ENCODE results near the gene MDGA2.

Gene MDGA2

DNA sequence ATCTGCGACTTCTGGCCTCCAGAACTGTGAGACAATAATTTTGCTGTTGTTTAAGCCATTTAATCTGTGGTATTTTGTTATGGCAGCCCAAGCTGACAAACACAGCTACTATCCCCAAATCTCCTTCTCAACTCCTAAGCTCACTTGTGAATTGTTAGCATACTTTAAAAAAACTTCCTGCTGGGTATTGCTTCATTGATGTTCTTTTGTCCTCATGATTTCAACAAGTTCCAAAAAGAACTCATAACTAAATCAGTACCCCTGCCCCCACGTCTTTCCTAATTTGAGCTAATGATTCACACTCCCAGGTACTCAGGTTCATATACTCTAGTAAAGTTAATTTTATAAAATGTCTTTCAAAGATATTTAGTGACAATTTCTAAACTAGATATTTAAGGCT is 125.5 kb downstream of the MDGA2 start:
- no peak overlapping the region for H3K9ac ChIP-seq (ENCODE audit: low read depth, low read length)
- H3K4me3 ChIP-seq (ENCODE audit: low read depth, low read length) = no peak overlapping the region
- no peak overlapping the region for H3K27ac ChIP-seq (ENCODE audit: low read depth, low read length)
- H3K36me3 ChIP-seq (ENCODE audit: control insufficient read depth, insufficient read depth, low read length) = no peaks in the 10 kb centered on the region
- H3K27me3 ChIP-seq (ENCODE audit: control insufficient read depth, insufficient read depth, low read length) = no peaks in the 10 kb centered on the region
- no peaks in the 10 kb centered on the region for H3K9me3 ChIP-seq (ENCODE audit: control insufficient read depth, insufficient read depth, low read length)
- H3K4me1 ChIP-seq (ENCODE audit: control insufficient read depth, insufficient read depth, low read length) = peaks cover 9% of the 10 kb centered on the region; the same call in 1 of the 2 replicates

DNA sequence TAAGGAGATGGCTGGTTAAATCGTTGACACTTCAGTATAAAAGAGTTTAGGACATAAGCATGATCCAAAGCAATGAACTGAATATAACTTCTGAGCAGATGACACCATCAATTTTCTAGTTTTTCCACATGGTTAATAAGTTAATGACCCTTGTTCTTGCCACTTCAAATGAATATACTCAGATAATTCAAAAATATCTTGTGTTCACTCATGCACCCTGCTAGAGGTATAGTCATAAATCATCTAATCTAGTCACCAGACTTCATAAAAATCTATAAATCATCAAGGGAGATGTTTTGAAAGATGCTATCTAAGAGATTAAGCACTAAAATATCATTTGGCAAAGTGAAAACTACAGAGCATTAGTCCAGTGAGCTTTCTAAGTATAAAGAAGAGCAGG is 131.9 kb downstream of the MDGA2 start:
- no peak overlapping the region for H3K9ac ChIP-seq (ENCODE audit: low read depth, low read length)
- no peaks in the 10 kb centered on the region for H3K27me3 ChIP-seq (ENCODE audit: control insufficient read depth, insufficient read depth, low read length)
- no peak overlapping the region for H3K4me3 ChIP-seq (ENCODE audit: low read depth, low read length)
- H3K36me3 ChIP-seq (ENCODE audit: control insufficient read depth, insufficient read depth, low read length) = no peaks in the 10 kb centered on the region
- H3K9me3 ChIP-seq (ENCODE audit: control insufficient read depth, insufficient read depth, low read length) = no peaks in the 10 kb centered on the region
- no peak overlapping the region for H3K27ac ChIP-seq (ENCODE audit: low read depth, low read length)
- H3K4me1 ChIP-seq (ENCODE audit: control insufficient read depth, insufficient read depth, low read length) = peaks cover 6% of the 10 kb centered on the region

DNA sequence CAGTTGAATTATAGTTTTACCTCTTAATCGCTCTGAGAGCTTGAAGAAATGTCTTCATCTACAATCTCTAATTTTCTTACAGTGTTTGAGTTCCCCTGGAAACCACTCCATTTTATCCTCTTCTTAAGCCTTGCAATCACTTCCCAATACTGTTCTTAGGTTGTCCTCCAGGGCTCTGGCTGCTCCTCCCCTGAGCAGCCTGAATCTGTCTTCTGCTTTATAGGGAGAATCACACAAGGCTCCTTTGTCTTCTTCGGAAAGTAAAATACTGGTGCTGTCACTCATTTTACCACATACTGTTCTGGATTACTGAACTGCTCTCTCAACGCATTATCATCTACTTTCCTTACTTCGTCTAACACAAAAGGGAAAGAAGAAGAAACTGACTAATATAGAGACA is 133.7 kb downstream of the MDGA2 start:
- Histone ChIP-seq H3K27me3 (ENCODE audit: control insufficient read depth, insufficient read depth, low read length) (no peaks in the 10 kb centered on the region), H3K9ac (ENCODE audit: low read depth, low read length) (no peak overlapping the region), H3K9me3 (ENCODE audit: control insufficient read depth, insufficient read depth, low read length) (no peaks in the 10 kb centered on the region), H3K4me1 (ENCODE audit: control insufficient read depth, insufficient read depth, low read length) (peaks cover 20% of the 10 kb centered on the region), H3K4me3 (ENCODE audit: low read depth, low read length) (no peak overlapping the region), H3K36me3 (ENCODE audit: control insufficient read depth, insufficient read depth, low read length) (no peaks in the 10 kb centered on the region), H3K27ac (ENCODE audit: low read depth, low read length) (no peak overlapping the region)

GRCh38 chr14:47539031-47539461 is 136.4 kb downstream of the MDGA2 start:
- Histone ChIP-seq H3K9me3 (ENCODE audit: control insufficient read depth, insufficient read depth, low read length) (no peaks in the 10 kb centered on the region), H3K36me3 (ENCODE audit: control insufficient read depth, insufficient read depth, low read length) (no peaks in the 10 kb centered on the region), H3K27me3 (ENCODE audit: control insufficient read depth, insufficient read depth, low read length) (no peaks in the 10 kb centered on the region), H3K4me3 (ENCODE audit: low read depth, low read length) (no peak overlapping the region), H3K4me1 (ENCODE audit: control insufficient read depth, insufficient read depth, low read length) (peaks cover 31% of the 10 kb centered on the region), H3K9ac (ENCODE audit: low read depth, low read length) (no peak overlapping the region), H3K27ac (ENCODE audit: low read depth, low read length) (no peak overlapping the region)

DNA sequence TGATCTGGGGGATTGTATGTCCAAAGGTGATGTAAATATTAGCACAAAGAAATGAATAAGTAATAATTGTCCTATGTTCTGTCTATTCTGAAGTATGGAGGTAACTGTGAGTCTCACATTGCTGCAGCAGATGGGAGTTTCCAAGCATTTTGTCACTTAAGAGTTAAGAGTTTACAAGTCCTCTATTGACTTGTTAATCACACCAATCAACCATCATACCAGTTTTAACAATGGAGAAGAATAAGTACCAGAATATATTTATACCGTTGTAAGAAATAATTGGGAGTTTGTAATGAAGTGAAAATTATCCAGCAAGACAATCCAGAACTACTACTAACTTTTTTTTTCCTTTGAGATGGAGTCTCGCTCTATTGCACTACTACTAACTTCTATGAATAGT is 139.1 kb downstream of the MDGA2 start:
- H3K4me3 ChIP-seq (ENCODE audit: low read depth, low read length) = no peak overlapping the region

DNA sequence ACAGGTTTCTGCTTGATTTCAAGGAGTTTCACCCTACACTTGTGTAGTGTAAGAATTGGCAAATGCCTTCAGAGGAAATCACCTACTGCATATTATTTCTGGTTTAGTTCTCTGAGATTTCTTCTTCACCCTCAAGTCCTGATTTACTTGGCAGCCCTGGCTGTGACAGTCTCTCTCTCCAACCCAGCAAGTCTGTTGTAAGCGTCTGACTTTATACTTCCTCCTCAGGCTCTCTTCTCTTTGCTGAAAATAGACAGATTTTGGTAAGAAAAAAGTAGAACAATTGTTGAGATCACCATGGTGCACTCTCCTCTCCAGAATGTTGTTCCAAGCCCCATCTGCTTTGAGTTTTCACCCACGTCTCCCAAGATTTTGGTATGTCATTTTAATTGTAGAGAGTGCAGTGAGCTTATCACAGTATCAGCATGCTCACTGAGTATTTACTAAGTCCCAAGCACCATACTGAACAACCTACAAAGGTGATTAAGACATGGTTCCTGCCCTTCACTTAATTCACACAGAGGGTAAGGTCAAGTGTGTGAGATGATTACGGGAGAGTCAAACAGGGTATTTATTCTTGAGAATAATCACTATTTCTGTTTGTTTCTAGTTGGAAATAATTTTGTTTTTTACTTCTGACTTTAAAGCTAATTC is 148.7 kb downstream of the MDGA2 start:
- H3K4me1 ChIP-seq (ENCODE audit: control insufficient read depth, insufficient read depth, low read length) = no peaks in the 10 kb centered on the region; the same call in 1 of the 2 replicates
- no peak overlapping the region for H3K4me3 ChIP-seq (ENCODE audit: low read depth, low read length)

More for the DNA sequence above, 139.1 kb downstream of the MDGA2 start:
- no peak overlapping the region for H3K9ac ChIP-seq (ENCODE audit: low read depth, low read length)
- no peaks in the 10 kb centered on the region for H3K36me3 ChIP-seq (ENCODE audit: control insufficient read depth, insufficient read depth, low read length)
- H3K27ac ChIP-seq (ENCODE audit: low read depth, low read length) = no peak overlapping the region
- H3K27me3 ChIP-seq (ENCODE audit: control insufficient read depth, insufficient read depth, low read length) = no peaks in the 10 kb centered on the region
- H3K9me3 ChIP-seq (ENCODE audit: control insufficient read depth, insufficient read depth, low read length) = no peaks in the 10 kb centered on the region
- H3K4me1 ChIP-seq (ENCODE audit: control insufficient read depth, insufficient read depth, low read length) = peaks cover 31% of the 10 kb centered on the region

GRCh38 chr14:47524524-47524923 is 150.9 kb downstream of the MDGA2 start:
- Histone ChIP-seq H3K9me3 (ENCODE audit: control insufficient read depth, insufficient read depth, low read length) (no peaks in the 10 kb centered on the region), H3K27me3 (ENCODE audit: control insufficient read depth, insufficient read depth, low read length) (no peaks in the 10 kb centered on the region), H3K27ac (ENCODE audit: low read depth, low read length) (no peak overlapping the region), H3K36me3 (ENCODE audit: control insufficient read depth, insufficient read depth, low read length) (no peaks in the 10 kb centered on the region), H3K4me3 (ENCODE audit: low read depth, low read length) (no peak overlapping the region), H3K9ac (ENCODE audit: low read depth, low read length) (no peak overlapping the region), H3K4me1 (ENCODE audit: control insufficient read depth, insufficient read depth, low read length) (no peaks in the 10 kb centered on the region; the same call in 1 of the 2 replicates)

More for the DNA sequence above, 148.7 kb downstream of the MDGA2 start:
- Histone ChIP-seq H3K27ac (ENCODE audit: low read depth, low read length) (no peak overlapping the region), H3K36me3 (ENCODE audit: control insufficient read depth, insufficient read depth, low read length) (no peaks in the 10 kb centered on the region), H3K27me3 (ENCODE audit: control insufficient read depth, insufficient read depth, low read length) (no peaks in the 10 kb centered on the region), H3K9ac (ENCODE audit: low read depth, low read length) (no peak overlapping the region), H3K9me3 (ENCODE audit: control insufficient read depth, insufficient read depth, low read length) (peaks cover 8% of the 10 kb centered on the region; the same call in 1 of the 2 replicates)

DNA sequence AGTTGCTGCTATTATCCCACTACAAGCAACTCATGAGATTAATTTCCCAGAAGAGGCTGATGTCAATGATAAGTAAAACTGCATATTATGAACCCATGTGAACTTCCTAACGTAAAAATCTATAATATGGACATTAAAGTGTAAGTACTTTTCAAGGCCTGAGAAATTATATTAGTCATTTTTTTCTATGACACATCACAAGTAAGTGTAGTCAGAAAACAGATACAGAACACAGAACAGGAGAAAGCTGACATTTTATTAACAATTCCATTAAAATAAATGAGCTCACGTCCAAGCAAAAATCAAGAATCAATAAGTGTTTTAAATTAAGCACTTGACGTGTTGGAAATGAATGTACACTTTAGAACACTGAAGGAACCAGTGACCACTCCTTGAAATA is 155.0 kb downstream of the MDGA2 start:
- no peaks in the 10 kb centered on the region for H3K27me3 ChIP-seq (ENCODE audit: control insufficient read depth, insufficient read depth, low read length)
- no peaks in the 10 kb centered on the region for H3K4me1 ChIP-seq (ENCODE audit: control insufficient read depth, insufficient read depth, low read length)
- no peak overlapping the region for H3K27ac ChIP-seq (ENCODE audit: low read depth, low read length)
- H3K9me3 ChIP-seq (ENCODE audit: control insufficient read depth, insufficient read depth, low read length) = no peaks in the 10 kb centered on the region
- H3K36me3 ChIP-seq (ENCODE audit: control insufficient read depth, insufficient read depth, low read length) = no peaks in the 10 kb centered on the region
- H3K4me3 ChIP-seq (ENCODE audit: low read depth, low read length) = no peak overlapping the region
- no peak overlapping the region for H3K9ac ChIP-seq (ENCODE audit: low read depth, low read length)

DNA sequence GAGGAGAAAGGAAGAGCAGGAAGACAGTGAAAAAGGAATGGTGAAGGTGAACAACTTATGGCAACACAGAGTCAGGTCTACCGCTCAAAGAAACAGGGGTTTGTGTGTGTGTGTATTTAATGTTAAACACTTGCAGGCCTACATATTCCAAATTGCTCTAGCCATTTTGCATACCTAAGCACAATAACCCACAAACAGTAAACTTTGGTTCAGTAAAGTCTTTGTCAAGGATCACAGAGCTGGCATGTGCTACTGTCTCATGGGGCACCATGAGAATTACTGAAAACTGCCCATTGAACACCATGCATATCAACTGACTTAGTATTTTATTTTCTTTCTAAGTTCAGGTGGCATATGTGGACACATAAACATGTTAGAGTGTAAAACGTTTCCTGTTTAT is 163.6 kb downstream of the MDGA2 start:
- Histone ChIP-seq H3K4me3 (ENCODE audit: low read depth, low read length) (no peak overlapping the region), H3K9me3 (ENCODE audit: control insufficient read depth, insufficient read depth, low read length) (no peaks in the 10 kb centered on the region), H3K9ac (ENCODE audit: low read depth, low read length) (no peak overlapping the region), H3K27ac (ENCODE audit: low read depth, low read length) (no peak overlapping the region), H3K27me3 (ENCODE audit: control insufficient read depth, insufficient read depth, low read length) (no peaks in the 10 kb centered on the region), H3K36me3 (ENCODE audit: control insufficient read depth, insufficient read depth, low read length) (no peaks in the 10 kb centered on the region), H3K4me1 (ENCODE audit: control insufficient read depth, insufficient read depth, low read length) (no peaks in the 10 kb centered on the region; the same call in none of the 2 replicates)

DNA sequence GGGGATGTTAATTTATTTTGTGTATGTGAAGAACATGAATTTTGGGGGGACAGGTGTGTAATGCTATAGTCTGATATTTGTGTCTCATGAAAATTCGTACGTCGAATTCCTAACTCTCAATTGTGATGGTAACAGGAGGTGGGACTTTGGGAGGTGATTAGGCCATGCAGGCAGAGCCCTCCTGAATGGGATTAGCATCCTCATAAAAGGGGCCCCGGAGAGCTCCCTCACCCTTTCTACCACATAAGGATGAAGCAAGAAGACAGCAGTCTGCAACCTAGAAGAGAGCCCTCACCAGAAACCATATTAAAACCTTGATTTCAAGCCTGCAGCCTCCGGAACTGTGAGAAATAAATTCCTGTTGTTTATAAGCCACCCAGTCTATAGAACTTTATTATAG is 165.4 kb downstream of the MDGA2 start:
- Histone ChIP-seq H3K4me1 (ENCODE audit: control insufficient read depth, insufficient read depth, low read length) (no peaks in the 10 kb centered on the region; the same call in none of the 2 replicates), H3K9ac (ENCODE audit: low read depth, low read length) (no peak overlapping the region), H3K36me3 (ENCODE audit: control insufficient read depth, insufficient read depth, low read length) (no peaks in the 10 kb centered on the region), H3K27me3 (ENCODE audit: control insufficient read depth, insufficient read depth, low read length) (no peaks in the 10 kb centered on the region), H3K4me3 (ENCODE audit: low read depth, low read length) (no peak overlapping the region), H3K27ac (ENCODE audit: low read depth, low read length) (no peak overlapping the region), H3K9me3 (ENCODE audit: control insufficient read depth, insufficient read depth, low read length) (no peaks in the 10 kb centered on the region)

GRCh38 chr14:47507861-47508260 is 167.5 kb downstream of the MDGA2 start:
- Histone ChIP-seq H3K9me3 (ENCODE audit: control insufficient read depth, insufficient read depth, low read length) (no peaks in the 10 kb centered on the region), H3K4me1 (ENCODE audit: control insufficient read depth, insufficient read depth, low read length) (no peaks in the 10 kb centered on the region; the same call in none of the 2 replicates), H3K27ac (ENCODE audit: low read depth, low read length) (no peak overlapping the region), H3K27me3 (ENCODE audit: control insufficient read depth, insufficient read depth, low read length) (no peaks in the 10 kb centered on the region), H3K36me3 (ENCODE audit: control insufficient read depth, insufficient read depth, low read length) (no peaks in the 10 kb centered on the region), H3K4me3 (ENCODE audit: low read depth, low read length) (no peak overlapping the region), H3K9ac (ENCODE audit: low read depth, low read length) (no peak overlapping the region)
